ENCODE measurements around the gene SCNN1G.

SCNN1G gene

DNA sequence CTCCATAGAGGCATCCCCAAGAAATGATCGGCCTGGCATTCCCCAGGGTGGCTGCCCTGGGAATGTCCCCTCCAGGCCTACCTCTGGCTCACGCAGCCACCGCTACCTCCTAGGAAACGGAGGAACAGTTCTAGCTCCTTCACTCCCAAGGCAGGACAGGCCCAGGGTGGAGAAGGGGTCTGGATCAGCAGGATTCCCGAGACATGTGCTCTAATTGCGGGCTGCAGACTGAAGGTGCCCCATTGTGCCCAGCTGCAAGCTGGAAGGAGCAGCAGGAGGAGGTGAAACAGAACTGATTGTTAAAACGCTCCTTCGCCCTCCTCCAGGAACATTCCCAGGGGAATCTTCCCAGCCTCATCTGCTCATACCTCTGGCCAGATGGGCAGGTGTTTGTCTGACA lies 40.8 kb downstream of the SCNN1G start:
- Histone ChIP-seq H3K4me3 (ENCODE audit: low read depth, low read length) (no peak overlapping the region), H3K36me3 (no peaks in the 10 kb centered on the region), H3K9me3 (no peaks in the 10 kb centered on the region), H3K27me3 (no peaks in the 10 kb centered on the region), H3K4me1 (no peaks in the 10 kb centered on the region)
- no peak for DNase-seq
- TF ChIP-seq, protein P1, sequence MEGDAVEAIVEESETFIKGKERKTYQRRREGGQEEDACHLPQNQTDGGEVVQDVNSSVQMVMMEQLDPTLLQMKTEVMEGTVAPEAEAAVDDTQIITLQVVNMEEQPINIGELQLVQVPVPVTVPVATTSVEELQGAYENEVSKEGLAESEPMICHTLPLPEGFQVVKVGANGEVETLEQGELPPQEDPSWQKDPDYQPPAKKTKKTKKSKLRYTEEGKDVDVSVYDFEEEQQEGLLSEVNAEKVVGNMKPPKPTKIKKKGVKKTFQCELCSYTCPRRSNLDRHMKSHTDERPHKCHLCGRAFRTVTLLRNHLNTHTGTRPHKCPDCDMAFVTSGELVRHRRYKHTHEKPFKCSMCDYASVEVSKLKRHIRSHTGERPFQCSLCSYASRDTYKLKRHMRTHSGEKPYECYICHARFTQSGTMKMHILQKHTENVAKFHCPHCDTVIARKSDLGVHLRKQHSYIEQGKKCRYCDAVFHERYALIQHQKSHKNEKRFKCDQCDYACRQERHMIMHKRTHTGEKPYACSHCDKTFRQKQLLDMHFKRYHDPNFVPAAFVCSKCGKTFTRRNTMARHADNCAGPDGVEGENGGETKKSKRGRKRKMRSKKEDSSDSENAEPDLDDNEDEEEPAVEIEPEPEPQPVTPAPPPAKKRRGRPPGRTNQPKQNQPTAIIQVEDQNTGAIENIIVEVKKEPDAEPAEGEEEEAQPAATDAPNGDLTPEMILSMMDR (IDR thresholded peaks at IDR 0.05; ENCODE audit: low read depth, low read length) = no peak

DNA sequence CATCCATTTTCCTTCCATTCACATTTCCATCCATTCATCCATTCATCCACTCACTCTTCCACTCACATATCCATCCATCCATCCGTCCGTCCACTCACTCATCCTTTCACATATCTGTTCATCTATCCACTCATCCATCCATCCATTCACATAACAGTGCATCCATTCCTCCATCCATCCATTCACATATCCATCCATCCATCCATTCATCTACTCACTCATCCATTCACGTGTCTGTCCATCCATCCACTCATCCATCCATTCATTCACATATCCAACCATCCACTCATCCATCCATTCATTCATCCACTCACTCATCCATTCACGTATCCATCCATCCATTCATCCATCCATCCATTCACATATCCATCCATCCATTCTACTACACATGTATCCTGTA lies 42.6 kb downstream of the SCNN1G start:
- H3K36me3 ChIP-seq = no peaks in the 10 kb centered on the region
- H3K27me3 ChIP-seq = no peaks in the 10 kb centered on the region
- no peaks in the 10 kb centered on the region for H3K9me3 ChIP-seq
- no peak for DNase-seq
- TF ChIP-seq, protein P1 (IDR thresholded peaks at IDR 0.05; ENCODE audit: low read depth, low read length) = no peak
- no peaks in the 10 kb centered on the region for H3K4me1 ChIP-seq
- no peak overlapping the region for H3K4me3 ChIP-seq (ENCODE audit: low read depth, low read length)

DNA sequence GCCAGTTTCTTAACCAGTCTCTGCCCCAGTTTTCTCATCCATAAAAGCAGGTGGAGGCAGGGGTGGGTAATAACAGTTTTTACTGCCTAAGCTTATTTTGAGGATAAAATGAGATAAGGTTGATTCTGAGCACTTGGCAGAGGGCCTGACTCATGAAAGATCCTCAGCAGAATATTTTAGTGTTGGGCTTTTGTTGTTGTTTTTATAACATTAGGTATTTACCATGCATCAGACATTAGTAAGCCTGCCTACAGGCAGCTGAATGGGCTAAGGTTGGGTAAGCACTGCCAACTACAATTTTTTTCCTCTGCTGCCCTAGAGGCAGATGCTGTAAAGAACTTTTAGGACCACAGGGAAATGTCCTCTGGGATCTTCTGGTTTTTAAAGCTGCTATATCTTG lies 43.1 kb downstream of the SCNN1G start:
- Histone ChIP-seq H3K9me3 (no peaks in the 10 kb centered on the region), H3K36me3 (no peaks in the 10 kb centered on the region), H3K4me1 (no peaks in the 10 kb centered on the region), H3K27me3 (no peaks in the 10 kb centered on the region), H3K4me3 (ENCODE audit: low read depth, low read length) (no peak overlapping the region)
- DNase-seq = no peak
- TF ChIP-seq, protein P1 (IDR thresholded peaks at IDR 0.05; ENCODE audit: low read depth, low read length) = no peak

DNA sequence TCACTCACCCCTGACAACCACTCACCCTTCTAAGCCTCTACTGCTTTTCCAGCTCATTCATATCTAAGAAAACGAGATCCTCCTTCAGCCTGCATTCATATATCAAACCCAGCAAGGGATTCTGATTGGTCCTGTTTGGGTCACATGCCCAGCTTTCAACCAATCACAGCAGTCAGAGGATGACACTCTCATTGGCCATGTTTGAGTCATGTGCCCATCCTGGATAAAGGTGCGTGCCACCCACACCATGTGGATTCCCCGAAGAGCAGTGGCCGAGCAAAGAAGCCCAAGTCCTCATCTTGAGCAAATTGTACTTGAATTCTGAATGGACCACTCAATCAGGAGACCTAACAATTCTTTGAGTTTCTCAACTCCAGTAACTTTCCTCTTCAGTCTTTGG lies 45.0 kb downstream of the SCNN1G start:
- DNase-seq = peak; percentile 20
- Histone ChIP-seq H3K4me1 (no peaks in the 10 kb centered on the region), H3K4me3 (ENCODE audit: low read depth, low read length) (no peak overlapping the region), H3K27me3 (no peaks in the 10 kb centered on the region), H3K9me3 (no peaks in the 10 kb centered on the region), H3K36me3 (no peaks in the 10 kb centered on the region)
- TF ChIP-seq, protein P1 (IDR thresholded peaks at IDR 0.05; ENCODE audit: low read depth, low read length) = no peak

DNA sequence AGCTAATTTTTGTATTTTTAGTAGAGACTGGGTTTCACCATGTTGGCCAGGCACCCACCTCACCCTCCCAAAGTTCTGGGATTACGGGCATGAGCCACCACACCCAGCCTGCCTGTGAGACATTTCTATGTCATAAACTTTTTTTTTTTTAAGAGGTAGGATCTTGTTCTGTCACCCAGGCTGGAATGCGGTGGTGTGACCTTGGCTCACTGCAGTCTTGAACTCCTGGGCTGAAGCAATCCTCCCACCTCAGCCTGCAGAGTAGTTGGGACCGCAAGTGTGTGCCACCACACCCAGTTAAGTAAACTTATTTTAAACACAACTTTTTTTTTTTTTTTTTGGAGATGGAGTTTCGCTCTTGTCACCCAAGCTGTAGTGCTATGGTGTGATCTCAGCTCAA lies 47.2 kb downstream of the SCNN1G start:
- Histone ChIP-seq H3K27me3 (no peaks in the 10 kb centered on the region), H3K9me3 (no peaks in the 10 kb centered on the region), H3K36me3 (no peaks in the 10 kb centered on the region), H3K4me1 (no peaks in the 10 kb centered on the region), H3K4me3 (ENCODE audit: low read depth, low read length) (no peak overlapping the region)
- TF ChIP-seq, protein P1 (IDR thresholded peaks at IDR 0.05; ENCODE audit: low read depth, low read length) = no peak
- no peak for DNase-seq

DNA sequence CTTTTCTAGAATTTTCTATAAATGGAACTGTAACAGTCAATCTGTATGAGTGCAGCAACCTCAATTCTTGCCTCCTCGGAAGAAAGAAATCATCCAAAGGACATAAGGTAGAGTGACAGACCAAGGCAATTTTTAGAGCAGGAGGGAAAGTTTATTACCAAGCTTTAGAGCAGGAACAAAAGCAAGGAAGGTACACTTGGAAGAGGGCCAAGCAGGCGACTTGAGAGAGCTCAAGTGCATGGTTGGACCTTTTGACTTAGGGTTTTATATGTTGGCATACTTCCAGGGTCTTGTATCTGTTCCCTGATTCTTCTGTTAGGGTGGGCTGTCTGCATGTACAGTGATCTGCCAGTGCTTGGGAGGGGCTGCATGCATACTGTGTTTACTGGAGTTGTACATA lies 50.3 kb downstream of the SCNN1G start:
- DNase-seq = no peak
- Histone ChIP-seq H3K36me3 (no peaks in the 10 kb centered on the region), H3K4me3 (ENCODE audit: low read depth, low read length) (no peak overlapping the region), H3K4me1 (no peaks in the 10 kb centered on the region), H3K9me3 (no peaks in the 10 kb centered on the region), H3K27me3 (no peaks in the 10 kb centered on the region)
- TF ChIP-seq, protein P1 (IDR thresholded peaks at IDR 0.05; ENCODE audit: low read depth, low read length) = no peak
